ENCODE data around the gene VEZF1. TPM values are rescaled to one million over a fixed set of nuclear protein-coding genes. Genes with fewer than 3 reads are reported as not detected.

The VEZF1 gene
- total and polyA plus RNA-seq, 5 donors from 2014 or later = 44.6 to 51.3 (median 48.2) TPM

GRCh38 chr17:57953219-57953618, 34.8 kb downstream of the VEZF1 start:
- no peak overlapping the region for H3K27ac Mint-ChIP-seq
- H3K9me3 ChIP-seq (ENCODE audit: control insufficient read depth in 2 of 2, low read length in 2 of 2) = no peaks in the 10 kb centered on the region
- H3K36me3 Mint-ChIP-seq = no peaks in the 10 kb centered on the region
- H3K27ac ChIP-seq (ENCODE audit: insufficient read depth, low read length, poor library complexity, severe bottlenecking) = no peak overlapping the region
- H3K4me1 Mint-ChIP-seq = peaks cover 5 to 39% (median 24%) of the 10 kb centered on the region in 4 donors
- ATAC-seq (ENCODE audit: low read depth in 2 of 2) (no peak), DNase-seq (no peak)
- no peak overlapping the region for H3K4me3 ChIP-seq (ENCODE audit: low read depth, low read length)
- H3K9me3 Mint-ChIP-seq = peaks cover 0 to 4% (median 0%) of the 10 kb centered on the region in 7 donors
- H3K4me1 ChIP-seq (ENCODE audit: control insufficient read depth, insufficient read depth, low read length, poor library complexity, severe bottlenecking) = peaks cover 25% of the 10 kb centered on the region
- H3K27me3 Mint-ChIP-seq = peaks cover 55% of the 10 kb centered on the region
- H3K4me3 Mint-ChIP-seq = peak overlapping the region; percentile 24 to 68 (median 62)
- H3K36me3 ChIP-seq (ENCODE audit: control insufficient read depth, insufficient read depth, low read length) = no peaks in the 10 kb centered on the region
- H3K27me3 ChIP-seq (ENCODE audit: control insufficient read depth, insufficient read depth, low read length) = peaks cover 11% of the 10 kb centered on the region

GRCh38 chr17:57949649-57950048, 38.4 kb downstream of the VEZF1 start:
- H3K4me1 ChIP-seq (ENCODE audit: control insufficient read depth, insufficient read depth, low read length, poor library complexity, severe bottlenecking) = peaks cover 18% of the 10 kb centered on the region
- H3K4me3 ChIP-seq (ENCODE audit: low read depth, low read length) = no peak overlapping the region
- no peak for ATAC-seq (ENCODE audit: low read depth in 2 of 2)
- no peaks in the 10 kb centered on the region for H3K36me3 ChIP-seq (ENCODE audit: control insufficient read depth, insufficient read depth, low read length)
- peaks cover 5 to 37% (median 22%) of the 10 kb centered on the region in 4 donors for H3K4me1 Mint-ChIP-seq
- H3K27ac ChIP-seq (ENCODE audit: insufficient read depth, low read length, poor library complexity, severe bottlenecking) = no peak overlapping the region
- H3K27me3 Mint-ChIP-seq = peaks cover 43% of the 10 kb centered on the region
- H3K27me3 ChIP-seq (ENCODE audit: control insufficient read depth, insufficient read depth, low read length) = peaks cover 3% of the 10 kb centered on the region
- H3K36me3 Mint-ChIP-seq = no peaks in the 10 kb centered on the region
- peak overlapping the region in 1 of 4 donors; percentile 6 for H3K4me3 Mint-ChIP-seq
- H3K27ac Mint-ChIP-seq = no peak overlapping the region
- DNase-seq = peak in 1 of 3 donors; percentile 27
- no peaks in the 10 kb centered on the region for H3K9me3 ChIP-seq (ENCODE audit: control insufficient read depth in 2 of 2, low read length in 2 of 2)
- H3K9me3 Mint-ChIP-seq = no peaks in the 10 kb centered on the region

- peak overlapping the region in 1 of 3 donors; percentile 92 for H3K27ac Mint-ChIP-seq
- H3K27ac ChIP-seq (ENCODE audit: insufficient read depth, low read length, poor library complexity, severe bottlenecking) = no peak overlapping the region
These were observed 39.3 kb downstream of the VEZF1 start for GRCh38 chr17:57948555-57949420.

GRCh38 chr17:57948169-57948554, 39.9 kb downstream of the VEZF1 start:
- peak overlapping the region in 1 of 3 donors; percentile 15 for H3K27ac Mint-ChIP-seq
- H3K4me1 ChIP-seq (ENCODE audit: control insufficient read depth, insufficient read depth, low read length, poor library complexity, severe bottlenecking) = peaks cover 14% of the 10 kb centered on the region

More at GRCh38 chr17:57948555-57949420, 39.3 kb downstream of the VEZF1 start:
- Mint-ChIP-seq H3K36me3 (no peaks in the 10 kb centered on the region), H3K4me3 (peak overlapping the region in 2 of 4 donors; percentile 1 to 68), H3K9me3 (no peaks in the 10 kb centered on the region), H3K4me1 (peaks cover 5 to 32% (median 20%) of the 10 kb centered on the region in 4 donors), H3K27me3 (peaks cover 41% of the 10 kb centered on the region)
- H3K36me3 ChIP-seq (ENCODE audit: control insufficient read depth, insufficient read depth, low read length) = no peaks in the 10 kb centered on the region
- ATAC-seq (ENCODE audit: low read depth in 2 of 2) = peak in 1 of 2 donors; percentile 11
- H3K4me1 ChIP-seq (ENCODE audit: control insufficient read depth, insufficient read depth, low read length, poor library complexity, severe bottlenecking) = peaks cover 14% of the 10 kb centered on the region
- no peaks in the 10 kb centered on the region for H3K9me3 ChIP-seq (ENCODE audit: control insufficient read depth in 2 of 2, low read length in 2 of 2)
- no peak overlapping the region for H3K4me3 ChIP-seq (ENCODE audit: low read depth, low read length)
- H3K27me3 ChIP-seq (ENCODE audit: control insufficient read depth, insufficient read depth, low read length) = no peaks in the 10 kb centered on the region
- peak in 1 of 3 donors; percentile 13 for DNase-seq

GRCh38 chr17:57947369-57947768, 40.7 kb downstream of the VEZF1 start:
- peak overlapping the region in 3 of 4 donors; percentile 85 to 89 (median 85) for H3K4me3 Mint-ChIP-seq
- ATAC-seq (ENCODE audit: low read depth in 2 of 2) (no peak), DNase-seq (no peak)
- peaks cover 5 to 31% (median 18%) of the 10 kb centered on the region in 4 donors for H3K4me1 Mint-ChIP-seq
- Histone ChIP-seq H3K27me3 (ENCODE audit: control insufficient read depth, insufficient read depth, low read length) (no peaks in the 10 kb centered on the region), H3K36me3 (ENCODE audit: control insufficient read depth, insufficient read depth, low read length) (no peaks in the 10 kb centered on the region), H3K27ac (ENCODE audit: insufficient read depth, low read length, poor library complexity, severe bottlenecking) (no peak overlapping the region), H3K4me1 (ENCODE audit: control insufficient read depth, insufficient read depth, low read length, poor library complexity, severe bottlenecking) (peaks cover 14% of the 10 kb centered on the region), H3K4me3 (ENCODE audit: low read depth, low read length) (peak overlapping the region; percentile 75), H3K9me3 (ENCODE audit: control insufficient read depth in 2 of 2, low read length in 2 of 2) (no peaks in the 10 kb centered on the region)
- peak overlapping the region in 1 of 3 donors; percentile 78 for H3K27ac Mint-ChIP-seq
- H3K36me3 Mint-ChIP-seq = no peaks in the 10 kb centered on the region
- H3K9me3 Mint-ChIP-seq = no peaks in the 10 kb centered on the region
- peaks cover 27% of the 10 kb centered on the region for H3K27me3 Mint-ChIP-seq

More at GRCh38 chr17:57948169-57948554, 39.9 kb downstream of the VEZF1 start:
- Histone ChIP-seq H3K9me3 (ENCODE audit: control insufficient read depth in 2 of 2, low read length in 2 of 2) (no peaks in the 10 kb centered on the region), H3K36me3 (ENCODE audit: control insufficient read depth, insufficient read depth, low read length) (no peaks in the 10 kb centered on the region), H3K27ac (ENCODE audit: insufficient read depth, low read length, poor library complexity, severe bottlenecking) (no peak overlapping the region), H3K4me3 (ENCODE audit: low read depth, low read length) (no peak overlapping the region), H3K27me3 (ENCODE audit: control insufficient read depth, insufficient read depth, low read length) (no peaks in the 10 kb centered on the region)
- no peak for DNase-seq
- Mint-ChIP-seq H3K9me3 (no peaks in the 10 kb centered on the region), H3K27me3 (peaks cover 35% of the 10 kb centered on the region), H3K36me3 (no peaks in the 10 kb centered on the region), H3K4me3 (peak overlapping the region in 1 of 4 donors; percentile 68), H3K4me1 (peaks cover 5 to 31% (median 20%) of the 10 kb centered on the region in 4 donors)
- no peak for ATAC-seq (ENCODE audit: low read depth in 2 of 2)

GRCh38 chr17:57946798-57947358, 41.2 kb downstream of the VEZF1 start:
- Mint-ChIP-seq H3K9me3 (no peaks in the 10 kb centered on the region), H3K4me3 (peak overlapping the region; percentile 7 to 89 (median 85)), H3K27me3 (peaks cover 24% of the 10 kb centered on the region), H3K36me3 (no peaks in the 10 kb centered on the region), H3K4me1 (peaks cover 5 to 31% (median 18%) of the 10 kb centered on the region in 4 donors), H3K27ac (peak overlapping the region; percentile 0 to 78 (median 20))
- no peaks in the 10 kb centered on the region for H3K36me3 ChIP-seq (ENCODE audit: control insufficient read depth, insufficient read depth, low read length)
- ATAC-seq (ENCODE audit: low read depth in 2 of 2) (peak; percentile 64 to 70), DNase-seq (peak in 2 of 3 donors; percentile 5 to 73)
- H3K4me3 ChIP-seq (ENCODE audit: low read depth, low read length) = peak overlapping the region; percentile 75
- H3K9me3 ChIP-seq (ENCODE audit: control insufficient read depth in 2 of 2, low read length in 2 of 2) = no peaks in the 10 kb centered on the region
- H3K27ac ChIP-seq (ENCODE audit: insufficient read depth, low read length, poor library complexity, severe bottlenecking) = peak overlapping the region; percentile 15
- H3K27me3 ChIP-seq (ENCODE audit: control insufficient read depth, insufficient read depth, low read length) = no peaks in the 10 kb centered on the region
- peaks cover 14% of the 10 kb centered on the region for H3K4me1 ChIP-seq (ENCODE audit: control insufficient read depth, insufficient read depth, low read length, poor library complexity, severe bottlenecking)

- peak in 1 of 2 donors; percentile 31 for ATAC-seq (ENCODE audit: low read depth in 2 of 2)
These were observed 41.9 kb downstream of the VEZF1 start for GRCh38 chr17:57945996-57946797.

More at GRCh38 chr17:57945996-57946797, 41.9 kb downstream of the VEZF1 start:
- DNase-seq = peak in 1 of 3 donors; percentile 24
- peak overlapping the region; percentile 75 for H3K4me3 ChIP-seq (ENCODE audit: low read depth, low read length)
- no peaks in the 10 kb centered on the region for H3K9me3 ChIP-seq (ENCODE audit: control insufficient read depth in 2 of 2, low read length in 2 of 2)
- Mint-ChIP-seq H3K27me3 (peaks cover 27% of the 10 kb centered on the region), H3K9me3 (no peaks in the 10 kb centered on the region), H3K4me3 (peak overlapping the region; percentile 27 to 89 (median 85)), H3K4me1 (peaks cover 5 to 29% (median 19%) of the 10 kb centered on the region in 4 donors), H3K27ac (peak overlapping the region in 2 of 3 donors; percentile 33 to 78), H3K36me3 (no peaks in the 10 kb centered on the region)
- no peaks in the 10 kb centered on the region for H3K36me3 ChIP-seq (ENCODE audit: control insufficient read depth, insufficient read depth, low read length)
- H3K27me3 ChIP-seq (ENCODE audit: control insufficient read depth, insufficient read depth, low read length) = no peaks in the 10 kb centered on the region
- peaks cover 14% of the 10 kb centered on the region for H3K4me1 ChIP-seq (ENCODE audit: control insufficient read depth, insufficient read depth, low read length, poor library complexity, severe bottlenecking)
- peak overlapping the region; percentile 15 for H3K27ac ChIP-seq (ENCODE audit: insufficient read depth, low read length, poor library complexity, severe bottlenecking)

Measured in CD4-positive, CD25-positive, alpha-beta regulatory T cell (primary cell).